NT2/D1 (cell line): ENCODE data around the gene TLNRD1.

Experiments used
- YY1 ChIP-seq: IDR thresholded peaks from 2 replicates; pipeline ENCODE4 v1.6.1; 2011; ENCODE audit not compliant: insufficient read length, insufficient read depth
- ZNF274 ChIP-seq: IDR thresholded peaks from 2 replicates; pipeline ENCODE4 v1.6.1; 2011; ENCODE audit warnings: mild to moderate bottlenecking, low read depth, low read length

DNA sequence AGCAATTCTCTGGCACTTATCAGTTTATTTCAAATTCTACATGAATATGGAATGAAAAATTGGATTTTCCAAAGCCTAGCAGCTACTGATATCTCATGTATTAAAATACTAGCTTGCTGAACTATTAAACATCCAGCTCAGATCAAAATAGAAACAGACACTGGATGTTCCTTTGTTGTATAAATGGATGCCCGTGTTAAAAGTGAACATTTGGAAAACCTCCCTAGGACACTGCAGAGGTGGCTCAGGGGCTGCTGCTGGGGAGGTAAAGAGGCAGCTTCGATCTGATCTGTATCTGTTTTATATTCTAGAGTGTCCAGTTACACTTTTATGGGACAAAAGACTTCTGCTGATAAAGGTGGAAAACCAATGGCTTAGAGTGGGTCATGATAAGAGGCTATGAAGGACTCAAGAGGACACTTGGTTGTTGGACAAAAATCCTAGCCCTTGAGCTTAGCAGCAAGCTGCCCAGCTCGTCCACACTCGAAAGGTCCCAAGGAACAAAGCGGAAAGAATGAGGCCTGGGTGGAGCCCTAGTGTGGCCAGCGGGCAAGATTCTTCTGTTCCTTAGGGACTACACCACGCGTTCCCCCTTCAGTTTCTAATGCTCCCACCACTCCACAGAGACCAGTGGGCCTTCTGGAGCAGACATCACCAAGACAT is 21.1 kb upstream of the TLNRD1 start:
- TF ChIP-seq ZNF274 (no peak), YY1 (no peak)
